Anterior cingulate cortex (tissue), 58 donors: ENCODE measurements around the gene BYSL.
A peak's percentile ranks its signal among the peaks of the same experiment; 100 is the strongest.

Experiments
- DNase-seq, 58 donors: peaks; one replicate each; lab custom pipeline; 2025; lab: John Stamatoyannopoulos, UW

BYSL gene

GRCh38 chr6:41972826-41973225, 51.5 kb downstream of the BYSL start:
- DNase-seq, result no peak

- no peak for DNase-seq
These were observed 53.1 kb downstream of the BYSL start for GRCh38 chr6:41974281-41974825.

- DNase-seq, result peak in 5 of 58 donors; percentile 3 to 22 (median 4)
These were observed 54.0 kb downstream of the BYSL start for GRCh38 chr6:41975276-41975675.

- DNase-seq, result no peak
These were observed 55.6 kb downstream of the BYSL start for GRCh38 chr6:41976794-41977484.
